Neural cell (in vitro differentiated cells): ENCODE data around the gene PARP1. TPM values are rescaled to one million over a fixed set of nuclear protein-coding genes. Genes with fewer than 3 reads are reported as not detected.

Experiments
- H2AFZ ChIP-seq: fragments of 200-600, 300-800 bp; sonication (generic), shearing (Covaris generic); 2 replicates; pipeline ENCODE4 v1.6.0; 2014; ENCODE audit warnings: low read depth, mild to moderate bottlenecking, antibody characterized with exemption, low read length, moderate library complexity
- H3F3A ChIP-seq: fragments of 200-600 bp; shearing (Covaris generic); 2 replicates; pipeline ENCODE4 v1.6.1; 2016; ENCODE audit warnings: mild to moderate bottlenecking, moderate library complexity, mixed read lengths, antibody characterized with exemption, low read length; ENCODE audit not compliant: insufficient read depth, poor library complexity, severe bottlenecking
- H3K27ac ChIP-seq: fragments of 200-600, 300-800 bp; sonication (generic), shearing (Covaris generic); 2 replicates; pipeline ENCODE4 v1.5.1; 2014; ENCODE audit warnings: mild to moderate bottlenecking, low read length, moderate library complexity
- H3K27me3 ChIP-seq: fragments of 300-800, 200-600 bp; sonication (generic), shearing (Covaris generic); 2 replicates; pipeline ENCODE4 v1.6.0; 2014; ENCODE audit warnings: mild to moderate bottlenecking, low read depth, low read length, moderate library complexity; ENCODE audit not compliant: insufficient read depth
- H3K36me3 ChIP-seq: fragments of 300-800, 200-600 bp; sonication (generic), shearing (Covaris generic); 2 replicates; pipeline ENCODE4 v1.5.1; 2014; ENCODE audit warnings: mild to moderate bottlenecking, antibody characterized with exemption, low read length, moderate library complexity; ENCODE audit not compliant: insufficient read depth
- H3K4me2 ChIP-seq: fragments of 300-800, 200-600 bp; sonication (generic), shearing (Covaris generic); 2 replicates; pipeline ENCODE4 v1.6.0; 2014; ENCODE audit warnings: mild to moderate bottlenecking, low read length
- H3K4me3 ChIP-seq: fragments of 300-800, 200-600 bp; sonication (generic), shearing (Covaris generic); 2 replicates; pipeline ENCODE4 v1.5.1; 2014; ENCODE audit warnings: mild to moderate bottlenecking, low read length, moderate library complexity
- H3K79me2 ChIP-seq: fragments of 200-600 bp; shearing (Covaris generic); replicated peaks from 2 replicates; pipeline ENCODE4 v1.6.0; 2014; ENCODE audit warnings: mild to moderate bottlenecking, low read length, moderate library complexity; ENCODE audit not compliant: insufficient read depth
- H3K9ac ChIP-seq: fragments of 300-800, 200-600 bp; sonication (generic), shearing (Covaris generic); 2 replicates; pipeline ENCODE4 v1.6.1; 2016; ENCODE audit warnings: mild to moderate bottlenecking, low read length, mixed read lengths
- H3K9me2 ChIP-seq: fragments of 200-600 bp; shearing (Covaris generic); 2 replicates; pipeline ENCODE4 v1.6.1; 2016; ENCODE audit warnings: mild to moderate bottlenecking, low read length, mixed read lengths; ENCODE audit not compliant: insufficient read depth
- H3K9me3 ChIP-seq: fragments of 200-600, 300-800 bp; sonication (generic), shearing (Covaris generic); 2 replicates; pipeline ENCODE4 v1.6.1; 2016; ENCODE audit warnings: mild to moderate bottlenecking, mixed run types, low read length, moderate library complexity, mixed read lengths
- H4K20me1 ChIP-seq: fragments of 200-600 bp; shearing (Covaris generic); 2 replicates; pipeline ENCODE4 v1.6.1; 2016; ENCODE audit warnings: mild to moderate bottlenecking, mixed run types; ENCODE audit not compliant: insufficient read depth
- EP300 ChIP-seq: fragments of 450-650 bp; conservative IDR thresholded peaks from 2 replicates; pipeline ENCODE4 v1.6.1; 2014; ENCODE audit warnings: antibody characterized with exemption, mild to moderate bottlenecking, moderate library complexity; ENCODE audit not compliant: poor library complexity, severe bottlenecking
- EZH2 ChIP-seq: fragments of 200-600, 300-800 bp; shearing (Covaris generic), sonication (generic); IDR thresholded peaks from 2 replicates; pipeline ENCODE4 v1.6.1; 2014; ENCODE audit warnings: antibody characterized with exemption, low read length, borderline replicate concordance, mild to moderate bottlenecking; ENCODE audit not compliant: insufficient read depth, poor library complexity, severe bottlenecking
- MXI1 ChIP-seq: fragments of 450-650 bp; conservative IDR thresholded peaks from 2 replicates; pipeline ENCODE4 v1.6.1; 2014; ENCODE audit warnings: antibody characterized with exemption, mild to moderate bottlenecking; ENCODE audit not compliant: poor library complexity, severe bottlenecking
- POLR2AphosphoS5 ChIP-seq: IDR thresholded peaks from 2 replicates; pipeline ENCODE4 v1.6.1; 2012
- REST ChIP-seq: IDR thresholded peaks from 2 replicates; pipeline ENCODE4 v1.6.1; 2012; ENCODE audit warnings: borderline replicate concordance
- SMC3 ChIP-seq: fragments of 450-650 bp; conservative IDR thresholded peaks from 2 replicates; pipeline ENCODE4 v1.6.1; 2014; ENCODE audit warnings: antibody characterized with exemption, mild to moderate bottlenecking, moderate library complexity; ENCODE audit not compliant: poor library complexity
- TAF1 ChIP-seq: IDR thresholded peaks from 2 replicates; pipeline ENCODE4 v1.6.1; 2012; ENCODE audit warnings: low read depth
- polyA plus RNA-seq: library from polyadenylated mRNA; depleted of rRNA; stranded (reverse); fragments of >200 nt; gene quantifications from 2 replicates; pipeline ENCODE4 v1.2.3, GENCODE V29; 2014
- TF ChIP-seq, protein P1 (sequence below): fragments of 450-650 bp; IDR thresholded peaks from 2 replicates; pipeline ENCODE4 v1.5.1; 2014; ENCODE audit warnings: antibody characterized with exemption, mild to moderate bottlenecking, moderate library complexity; ENCODE audit not compliant: poor library complexity, severe bottlenecking

The PARP1 gene
- polyA plus RNA-seq, 1 donor from 2014 or later = 112 TPM

DNA sequence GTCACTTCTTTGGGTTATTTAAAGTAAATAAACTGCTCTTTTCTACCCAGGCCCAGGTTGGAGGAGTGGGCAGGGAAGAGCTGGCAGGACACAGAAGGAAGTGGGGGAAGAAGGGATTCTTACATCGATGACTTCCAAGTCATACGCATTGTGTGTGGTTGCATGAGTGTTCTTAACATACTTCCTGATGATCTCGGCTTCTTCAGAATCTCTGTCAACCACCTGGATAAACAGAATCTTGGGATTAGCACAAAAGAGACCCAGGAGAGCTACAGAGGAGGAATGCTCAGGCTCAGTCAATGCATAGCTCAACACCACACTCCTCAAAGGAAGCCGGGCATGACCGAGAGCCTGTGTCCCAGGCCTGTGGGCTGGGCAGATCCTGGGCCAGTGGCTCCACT lies 42.1 kb downstream of the PARP1 start:
- TF ChIP-seq REST = no peak
- Histone ChIP-seq H3K9ac (no peak overlapping the region), H4K20me1 (no peaks in the 10 kb centered on the region), H3K4me3 (no peak overlapping the region), H3K27ac (no peak overlapping the region), H3K27me3 (no peaks in the 10 kb centered on the region), H3K4me2 (no peak overlapping the region), H3K9me3 (no peaks in the 10 kb centered on the region), H3K9me2 (no peaks in the 10 kb centered on the region), H3F3A (no peaks in the 10 kb centered on the region), H3K79me2 (no peaks in the 10 kb centered on the region), H3K36me3 (peaks cover 17% of the 10 kb centered on the region), H2AFZ (no peak overlapping the region)

GRCh38 chr1:226364901-226365565 lies 42.9 kb downstream of the PARP1 start:
- no peak overlapping the region for H2AFZ ChIP-seq
- H3K27me3 ChIP-seq = no peaks in the 10 kb centered on the region
- H3K27ac ChIP-seq = no peak overlapping the region
- TF ChIP-seq POLR2AphosphoS5 (no peak), REST (no peak), MXI1 (no peak), SMC3 (no peak), TAF1 (no peak), EP300 (no peak), EZH2 (no peak)
- TF ChIP-seq, protein P1, sequence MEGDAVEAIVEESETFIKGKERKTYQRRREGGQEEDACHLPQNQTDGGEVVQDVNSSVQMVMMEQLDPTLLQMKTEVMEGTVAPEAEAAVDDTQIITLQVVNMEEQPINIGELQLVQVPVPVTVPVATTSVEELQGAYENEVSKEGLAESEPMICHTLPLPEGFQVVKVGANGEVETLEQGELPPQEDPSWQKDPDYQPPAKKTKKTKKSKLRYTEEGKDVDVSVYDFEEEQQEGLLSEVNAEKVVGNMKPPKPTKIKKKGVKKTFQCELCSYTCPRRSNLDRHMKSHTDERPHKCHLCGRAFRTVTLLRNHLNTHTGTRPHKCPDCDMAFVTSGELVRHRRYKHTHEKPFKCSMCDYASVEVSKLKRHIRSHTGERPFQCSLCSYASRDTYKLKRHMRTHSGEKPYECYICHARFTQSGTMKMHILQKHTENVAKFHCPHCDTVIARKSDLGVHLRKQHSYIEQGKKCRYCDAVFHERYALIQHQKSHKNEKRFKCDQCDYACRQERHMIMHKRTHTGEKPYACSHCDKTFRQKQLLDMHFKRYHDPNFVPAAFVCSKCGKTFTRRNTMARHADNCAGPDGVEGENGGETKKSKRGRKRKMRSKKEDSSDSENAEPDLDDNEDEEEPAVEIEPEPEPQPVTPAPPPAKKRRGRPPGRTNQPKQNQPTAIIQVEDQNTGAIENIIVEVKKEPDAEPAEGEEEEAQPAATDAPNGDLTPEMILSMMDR = no peak
- H3F3A ChIP-seq = no peaks in the 10 kb centered on the region
- peaks cover 17% of the 10 kb centered on the region for H3K36me3 ChIP-seq
- H4K20me1 ChIP-seq = no peaks in the 10 kb centered on the region
- H3K9me3 ChIP-seq = no peaks in the 10 kb centered on the region
- no peak overlapping the region for H3K4me2 ChIP-seq
- H3K9ac ChIP-seq = no peak overlapping the region
- H3K9me2 ChIP-seq = no peaks in the 10 kb centered on the region
- H3K79me2 ChIP-seq = no peaks in the 10 kb centered on the region
- no peak overlapping the region for H3K4me3 ChIP-seq
